Urinary bladder (tissue), 4 donors: Measurements from ENCODE around the gene TGM2. TPM values are rescaled to one million over a fixed set of nuclear protein-coding genes. Genes with fewer than 3 reads are reported as not detected.

Source experiments
- DNase-seq: peaks from one replicate; pipeline ENCODE4 v3.0.0-alpha.2; 2015; ENCODE audit errors: extremely low spot score
- H3K27ac ChIP-seq: one replicate; pipeline ENCODE4 v1.5.1; 2013; ENCODE audit warnings: low read depth, mild to moderate bottlenecking, moderate library complexity
- H3K36me3 ChIP-seq: one replicate; pipeline ENCODE4 v1.6.1; 2013; ENCODE audit warnings: mild to moderate bottlenecking, moderate library complexity; ENCODE audit not compliant: insufficient read depth
- H3K4me1 ChIP-seq: one replicate; pipeline ENCODE4 v1.6.1; 2013; ENCODE audit warnings: mild to moderate bottlenecking, moderate library complexity; ENCODE audit not compliant: insufficient read depth
- H3K4me3 ChIP-seq: one replicate; pipeline ENCODE4 v1.5.1; 2013; ENCODE audit warnings: low read depth, low read length
- WGBS: extraction: QIAGEN DNeasy Blood & Tissue Kit; methylation state at CpG from one replicate; pipeline ENCODE4 v1.1.7; 2013; 5-methylcytosine and 5-hydroxymethylcytosine counted together
- polyA plus RNA-seq: library from polyadenylated mRNA; stranded (reverse); fragments of 200-250 nt; gene quantifications from one replicate; pipeline ENCODE4 v1.2.3, GENCODE V29; 2013
- small RNA-seq: library from RNA; depleted of rRNA; stranded (forward); fragments of <200 nt; gene quantifications from one replicate; pipeline ENCODE3, GENCODE V24; 2014
- total RNA-seq: library from RNA; depleted of rRNA; stranded (reverse); fragments of >200 nt; gene quantifications from one replicate; pipeline ENCODE4 v1.2.3, GENCODE V29; 2014
- donor health status: healthy with polysubstance abuse.
- donor health status: healthy.

The TGM2 gene
- total and polyA plus RNA-seq, 2 donors, result 75.7 to 360 TPM

GRCh38 chr20:38090061-38090460, 75.0 kb downstream of the TGM2 start:
- Histone ChIP-seq H3K27ac (no peak overlapping the region), H3K36me3 (no peaks in the 10 kb centered on the region), H3K4me3 (no peak overlapping the region), H3K4me1 (peaks cover 2% of the 10 kb centered on the region)
- no peak for DNase-seq
- 54% methylated on average over 7 of the region's 7 CpGs for WGBS

- no peak overlapping the region for H3K4me3 ChIP-seq
- 51% methylated on average over 10 of the region's 10 CpGs for WGBS
- no peaks in the 10 kb centered on the region for H3K36me3 ChIP-seq
- H3K4me1 ChIP-seq, result peaks cover 2% of the 10 kb centered on the region
- H3K27ac ChIP-seq, result no peak overlapping the region
- DNase-seq, result no peak
Measured at GRCh38 chr20:38089500-38089899, 75.6 kb downstream of the TGM2 start.

- 50% methylated on average over 10 of the region's 10 CpGs for WGBS
- peaks cover 2% of the 10 kb centered on the region for H3K4me1 ChIP-seq
- DNase-seq, result no peak
- H3K4me3 ChIP-seq, result no peak overlapping the region
- H3K27ac ChIP-seq, result peak overlapping the region; percentile 18
- H3K36me3 ChIP-seq, result no peaks in the 10 kb centered on the region
Measured at GRCh38 chr20:38085026-38085425, 80.0 kb downstream of the TGM2 start.

- no peak overlapping the region for H3K4me3 ChIP-seq
- H3K36me3 ChIP-seq, result no peaks in the 10 kb centered on the region
- 18% methylated on average over 5 of the region's 5 CpGs for WGBS
- peaks cover 2% of the 10 kb centered on the region for H3K4me1 ChIP-seq
- H3K27ac ChIP-seq, result peak overlapping the region; percentile 18
- DNase-seq, result peak; percentile 49
Measured at GRCh38 chr20:38084425-38084951, 80.6 kb downstream of the TGM2 start.

GRCh38 chr20:38083338-38084048, 81.6 kb downstream of the TGM2 start:
- H3K27ac ChIP-seq, result peak overlapping the region; percentile 61
- DNase-seq, result no peak
- no peak overlapping the region for H3K4me3 ChIP-seq
- WGBS, result 53% methylated on average over 12 of the region's 12 CpGs
- H3K36me3 ChIP-seq, result no peaks in the 10 kb centered on the region
- peaks cover 2% of the 10 kb centered on the region for H3K4me1 ChIP-seq

- Histone ChIP-seq H3K36me3 (no peaks in the 10 kb centered on the region), H3K4me1 (peaks cover 2% of the 10 kb centered on the region), H3K27ac (no peak overlapping the region), H3K4me3 (no peak overlapping the region)
- DNase-seq, result no peak
Measured at GRCh38 chr20:38082894-38083293, 82.2 kb downstream of the TGM2 start.

GRCh38 chr20:38081575-38081974, 83.5 kb downstream of the TGM2 start:
- WGBS, result 29% methylated on average over 3 of the region's 3 CpGs
- DNase-seq, result no peak
- H3K4me3 ChIP-seq, result no peak overlapping the region
- H3K4me1 ChIP-seq, result peaks cover 2% of the 10 kb centered on the region
- H3K27ac ChIP-seq, result no peak overlapping the region
- H3K36me3 ChIP-seq, result no peaks in the 10 kb centered on the region

- no peaks in the 10 kb centered on the region for H3K4me1 ChIP-seq
- no peak for DNase-seq
- no peak overlapping the region for H3K27ac ChIP-seq
- 98% methylated on average over 3 of the region's 3 CpGs for WGBS
- H3K4me3 ChIP-seq, result no peak overlapping the region
- H3K36me3 ChIP-seq, result no peaks in the 10 kb centered on the region
Measured at GRCh38 chr20:38079353-38079752, 85.7 kb downstream of the TGM2 start.

GRCh38 chr20:38078084-38078483, 87.0 kb downstream of the TGM2 start:
- WGBS, result 94% methylated on average over 2 of the region's 2 CpGs
- H3K4me1 ChIP-seq, result no peaks in the 10 kb centered on the region
- H3K27ac ChIP-seq, result no peak overlapping the region
- DNase-seq, result no peak
- no peak overlapping the region for H3K4me3 ChIP-seq
- H3K36me3 ChIP-seq, result no peaks in the 10 kb centered on the region

Small RNA genes lying within 50 kb of the gene (small RNA-seq; reads per million reads assigned to genes)
- not detected for gene RN7SL237P

Other genes starting within 250 kb of the TGM2 start
- gene TTI1, start 131.8 kb downstream of the TGM2 start, total RNA-seq, result 35.7 TPM
- 13.3 TPM for gene TTI1, start 131.8 kb downstream of the TGM2 start, polyA plus RNA-seq
- 85.2 TPM for gene RPRD1B, start 131.5 kb downstream of the TGM2 start, total RNA-seq
- gene RPRD1B, start 131.5 kb downstream of the TGM2 start, polyA plus RNA-seq, result 45.0 TPM
- 6.8 TPM for gene KIAA1755, start 95.5 kb upstream of the TGM2 start, total RNA-seq
- 6.1 TPM for gene KIAA1755, start 95.5 kb upstream of the TGM2 start, polyA plus RNA-seq
- 0.32 TPM for gene BPI, start 138.9 kb upstream of the TGM2 start, total RNA-seq
- gene BPI, start 138.9 kb upstream of the TGM2 start, polyA plus RNA-seq, result 0.09 TPM
- not detected for gene LBP, start 181.2 kb upstream of the TGM2 start, total RNA-seq
- gene LBP, start 181.2 kb upstream of the TGM2 start, polyA plus RNA-seq, result 1.8 TPM